Progenitor cell of endocrine pancreas (in vitro differentiated cells): ENCODE data around the gene LHFPL2. TPM values are rescaled to one million over a fixed set of nuclear protein-coding genes. Genes with fewer than 3 reads are reported as not detected.

Source experiments
- DNase-seq: peaks from one replicate; pipeline ENCODE4 v3.0.0; 2021; ENCODE audit warnings: low spot score; ENCODE audit not compliant: unreplicated experiment
- H3K27ac Mint-ChIP-seq: 2 replicates; pipeline ENCODE4 v1.8.0; 2021; ENCODE audit warnings: mild to moderate bottlenecking, moderate library complexity, mixed read lengths
- H3K27me3 Mint-ChIP-seq: 2 replicates; pipeline ENCODE4 v1.8.0; 2021; ENCODE audit warnings: mixed read lengths
- H3K36me3 Mint-ChIP-seq: 2 replicates; pipeline ENCODE4 v1.8.0; 2022; ENCODE audit warnings: mixed read lengths; ENCODE audit not compliant: insufficient read depth
- H3K4me1 Mint-ChIP-seq: 2 replicates; pipeline ENCODE4 v1.8.0; 2021; ENCODE audit warnings: low read depth, mixed read lengths
- H3K4me3 Mint-ChIP-seq: 2 replicates; pipeline ENCODE4 v1.8.0; 2021; ENCODE audit warnings: low read depth, mild to moderate bottlenecking, moderate library complexity, mixed read lengths
- H3K9me3 Mint-ChIP-seq: 2 replicates; pipeline ENCODE4 v1.8.0; 2021; ENCODE audit warnings: low read depth, mixed read lengths
- total RNA-seq: library from RNA; stranded (reverse); gene quantifications from 2 replicates; pipeline ENCODE4 v1.2.1, GENCODE V29; 2021
- TF ChIP-seq, protein P1 (sequence below): fragments of 200-600 bp; sonication (generic); IDR thresholded peaks from one replicate; pipeline ENCODE4 v1.5.0; 2021; ENCODE audit warnings: antibody characterized with exemption, mild to moderate bottlenecking; ENCODE audit not compliant: unreplicated experiment

The LHFPL2 gene
- total RNA-seq, 1 donor from 2014 or later: 15.0 TPM

DNA sequence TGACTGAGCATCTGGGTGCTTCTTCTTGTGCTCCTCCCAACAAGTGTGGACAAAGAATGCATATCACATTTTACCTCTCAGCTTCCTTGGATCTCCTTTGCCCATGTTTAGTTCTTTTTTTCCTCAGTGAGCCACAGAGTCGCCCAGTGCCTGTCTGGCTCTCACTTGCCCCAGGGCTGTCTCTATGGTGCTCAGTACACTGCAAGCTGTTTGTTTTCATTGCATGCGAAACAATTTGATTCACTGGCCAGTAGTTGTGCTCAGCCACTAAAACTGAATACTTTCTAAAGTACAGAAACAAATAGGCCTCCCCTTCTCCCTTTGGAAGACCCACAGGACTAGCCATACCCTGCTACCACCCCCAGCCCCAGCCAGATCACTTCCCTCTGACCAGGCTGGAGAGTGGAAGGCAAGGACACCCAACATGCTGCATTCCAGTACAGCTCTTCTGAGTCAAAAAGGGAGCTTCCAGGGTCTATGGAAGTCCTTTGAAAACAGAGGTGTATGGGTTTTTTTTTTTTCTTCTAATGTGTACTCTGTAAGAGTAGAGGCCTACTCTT, 3.8 kb downstream of the LHFPL2 start:
- Mint-ChIP-seq H3K9me3 (no peaks in the 10 kb centered on the region), H3K4me3 (no peak overlapping the region), H3K4me1 (peaks cover 42% of the 10 kb centered on the region), H3K36me3 (peaks cover 7% of the 10 kb centered on the region), H3K27me3 (no peaks in the 10 kb centered on the region), H3K27ac (no peak overlapping the region)
- DNase-seq: no peak
- TF ChIP-seq, protein P1, sequence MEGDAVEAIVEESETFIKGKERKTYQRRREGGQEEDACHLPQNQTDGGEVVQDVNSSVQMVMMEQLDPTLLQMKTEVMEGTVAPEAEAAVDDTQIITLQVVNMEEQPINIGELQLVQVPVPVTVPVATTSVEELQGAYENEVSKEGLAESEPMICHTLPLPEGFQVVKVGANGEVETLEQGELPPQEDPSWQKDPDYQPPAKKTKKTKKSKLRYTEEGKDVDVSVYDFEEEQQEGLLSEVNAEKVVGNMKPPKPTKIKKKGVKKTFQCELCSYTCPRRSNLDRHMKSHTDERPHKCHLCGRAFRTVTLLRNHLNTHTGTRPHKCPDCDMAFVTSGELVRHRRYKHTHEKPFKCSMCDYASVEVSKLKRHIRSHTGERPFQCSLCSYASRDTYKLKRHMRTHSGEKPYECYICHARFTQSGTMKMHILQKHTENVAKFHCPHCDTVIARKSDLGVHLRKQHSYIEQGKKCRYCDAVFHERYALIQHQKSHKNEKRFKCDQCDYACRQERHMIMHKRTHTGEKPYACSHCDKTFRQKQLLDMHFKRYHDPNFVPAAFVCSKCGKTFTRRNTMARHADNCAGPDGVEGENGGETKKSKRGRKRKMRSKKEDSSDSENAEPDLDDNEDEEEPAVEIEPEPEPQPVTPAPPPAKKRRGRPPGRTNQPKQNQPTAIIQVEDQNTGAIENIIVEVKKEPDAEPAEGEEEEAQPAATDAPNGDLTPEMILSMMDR: no peak

GRCh38 chr5:78644129-78644528, 4.4 kb downstream of the LHFPL2 start:
- Mint-ChIP-seq H3K27ac (no peak overlapping the region), H3K4me1 (peaks cover 44% of the 10 kb centered on the region), H3K36me3 (peaks cover 7% of the 10 kb centered on the region), H3K27me3 (no peaks in the 10 kb centered on the region), H3K4me3 (no peak overlapping the region), H3K9me3 (no peaks in the 10 kb centered on the region)
- DNase-seq: no peak
- TF ChIP-seq, protein P1: no peak

- Mint-ChIP-seq H3K4me1 (peaks cover 51% of the 10 kb centered on the region), H3K27ac (no peak overlapping the region), H3K27me3 (no peaks in the 10 kb centered on the region), H3K36me3 (peaks cover 7% of the 10 kb centered on the region), H3K9me3 (no peaks in the 10 kb centered on the region), H3K4me3 (no peak overlapping the region)
- DNase-seq: no peak
- TF ChIP-seq, protein P1: no peak
Observed at GRCh38 chr5:78642701-78643100, 5.9 kb downstream of the LHFPL2 start.

- Mint-ChIP-seq H3K36me3 (peaks cover 7% of the 10 kb centered on the region), H3K9me3 (no peaks in the 10 kb centered on the region), H3K27ac (peak overlapping the region; percentile 76), H3K27me3 (no peaks in the 10 kb centered on the region), H3K4me1 (peaks cover 40% of the 10 kb centered on the region), H3K4me3 (no peak overlapping the region)
- TF ChIP-seq, protein P1: no peak
- no peak for DNase-seq
Observed at GRCh38 chr5:78640662-78641474, 7.7 kb downstream of the LHFPL2 start.

DNA sequence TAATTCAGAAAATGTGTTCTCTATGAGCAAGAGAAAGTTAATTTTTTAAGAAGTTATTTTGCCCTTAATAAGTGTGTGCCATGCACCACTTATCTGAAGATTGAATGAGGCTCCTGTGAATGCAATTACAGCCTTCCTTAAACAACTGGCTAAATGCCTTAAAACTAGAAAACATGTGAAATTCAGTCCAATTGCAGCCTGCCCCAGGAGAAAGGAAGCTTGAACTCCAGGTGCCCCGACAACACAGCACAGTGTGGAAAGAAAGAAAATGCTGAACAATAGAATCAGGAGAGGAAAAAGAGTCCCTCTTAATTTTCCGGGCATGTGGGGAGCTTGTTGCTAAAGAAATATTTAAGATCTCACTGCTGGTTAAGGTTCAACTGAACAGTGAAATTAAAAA, 8.8 kb downstream of the LHFPL2 start:
- H3K27ac Mint-ChIP-seq: peak overlapping the region; percentile 33
- no peak for DNase-seq
- H3K4me1 Mint-ChIP-seq: peaks cover 38% of the 10 kb centered on the region
- no peak overlapping the region for H3K4me3 Mint-ChIP-seq
- TF ChIP-seq, protein P1: no peak
- peaks cover 7% of the 10 kb centered on the region for H3K36me3 Mint-ChIP-seq
- no peaks in the 10 kb centered on the region for H3K9me3 Mint-ChIP-seq
- no peaks in the 10 kb centered on the region for H3K27me3 Mint-ChIP-seq
